H1 (cell line): ENCODE measurements around the gene ASAP2. TPM values are rescaled to one million over a fixed set of nuclear protein-coding genes. Genes with fewer than 3 reads are reported as not detected.

ENCODE experiments used
- SIN3A ChIP-seq, 2 experiments: IDR thresholded peaks in 1 of 2; conservative IDR thresholded peaks in 1 of 2; 2 replicates each; pipeline ENCODE4 v1.6.1; 2011 to 2012; ENCODE audit warnings: low read length in 2 of 2, improper control_type of control experiment in 1 of 2, low read depth in 1 of 2, mild to moderate bottlenecking in 1 of 2
- polyA plus RNA-seq, 7 experiments: library from polyadenylated mRNA; depleted of rRNA in 3 of 7; stranded (reverse) in 5 of 7; unstranded in 2 of 7; fragments of >200 nt in 5 of 7; fragments of 200-250 nt in 2 of 7; gene quantifications; 1 replicate in 5 of 7; 2 replicates in 1 of 7; 4 replicates in 1 of 7; pipeline versions ENCODE4 v1.2.1 to v1.2.3, GENCODE V29; 2011 to 2013; ENCODE audit warnings: missing spikeins in 2 of 7, mixed read lengths in 2 of 7
- total RNA-seq: library from RNA; stranded (reverse); fragmentation: NEBNext Ultra II Directional; extraction: Animal tissue kit (Norgen Biotek cat#: 25700); gene quantifications from 2 replicates; pipeline ENCODE4 v1.2.1, GENCODE V29; 2021

Gene ASAP2
- total and polyA plus RNA-seq, 2 of the 8 experiments (the other 6 are each of a cell fraction or from before 2014, with no cell fraction given): 10.2 to 18.7 TPM

DNA sequence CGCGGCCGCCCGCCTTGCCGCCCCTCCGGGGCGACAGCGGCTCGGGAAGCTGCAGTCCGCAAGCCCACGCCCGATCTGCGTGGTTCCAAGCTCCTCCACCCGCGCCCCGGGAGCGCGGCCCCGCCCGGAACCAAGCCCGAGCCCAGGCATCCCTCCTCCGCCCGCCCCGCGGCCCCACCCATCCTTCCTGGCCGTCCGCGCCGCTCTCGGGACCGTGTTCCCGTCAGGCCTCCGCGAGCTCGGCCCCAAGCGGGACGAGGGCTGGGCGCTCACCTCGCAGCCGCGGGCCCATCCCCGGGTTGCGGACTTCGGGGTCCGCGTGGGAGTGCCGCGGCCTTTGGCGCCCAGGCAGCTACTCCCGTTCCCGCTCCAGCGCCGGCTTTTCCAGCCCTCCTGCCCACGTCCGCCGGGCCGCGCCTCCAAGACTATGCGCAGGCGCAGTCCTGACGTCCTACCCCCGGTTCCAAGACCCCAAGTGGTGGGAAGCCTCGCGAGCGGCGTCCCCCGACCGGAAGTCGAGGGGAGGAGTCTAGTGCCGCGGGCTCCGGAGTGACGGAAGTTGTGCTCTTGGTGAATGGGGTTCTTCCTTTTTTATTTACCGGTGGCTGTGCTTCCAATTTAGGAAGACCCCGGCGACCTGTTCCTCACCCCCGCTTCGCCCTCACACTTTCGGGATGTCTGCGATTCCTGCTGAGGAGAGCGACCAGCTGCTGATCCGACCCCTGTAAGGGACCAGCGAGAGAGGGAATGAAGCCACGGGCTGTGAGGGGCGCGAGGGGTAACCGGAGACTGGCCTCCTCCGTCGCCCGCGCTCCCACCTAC is 216.7 kb downstream of the ASAP2 start, which contains the start of the genes CPSF3 and ITGB1BP1 (continued):
- TF ChIP-seq SIN3A (conservative IDR thresholded peaks at IDR 0.05 in 1 of 2, IDR thresholded peaks at IDR 0.05 in 1 of 2; ENCODE audit: low read depth in 1 of 2, low read length in 2 of 2): peak; percentile 42 to 86; a peak in 2 of 4 replicates
